Measurements from ENCODE around the gene BICD2.

BICD2 gene

GRCh38 chr9:92746567-92747458 lies 17.8 kb downstream of the BICD2 start:
- no peak for FAIRE-seq

GRCh38 chr9:92745881-92746280 lies 18.8 kb downstream of the BICD2 start:
- no peak for FAIRE-seq

GRCh38 chr9:92745331-92745730 lies 19.3 kb downstream of the BICD2 start:
- no peak for FAIRE-seq

- no peak for FAIRE-seq
These were observed 23.7 kb downstream of the BICD2 start for GRCh38 chr9:92740969-92741368.

- FAIRE-seq, result no peak
These were observed 24.1 kb downstream of the BICD2 start for GRCh38 chr9:92740446-92740961.

GRCh38 chr9:92740009-92740408 lies 24.6 kb downstream of the BICD2 start:
- FAIRE-seq, result no peak

- FAIRE-seq, result no peak
These were observed 25.2 kb downstream of the BICD2 start for GRCh38 chr9:92739346-92739970.

- no peak for FAIRE-seq
These were observed 26.0 kb downstream of the BICD2 start for GRCh38 chr9:92738661-92739081.

- no peak for FAIRE-seq
These were observed 26.9 kb downstream of the BICD2 start for GRCh38 chr9:92737611-92738299.

- FAIRE-seq, result no peak
These were observed 27.4 kb downstream of the BICD2 start for GRCh38 chr9:92737216-92737606.

GRCh38 chr9:92736563-92737215 lies 27.9 kb downstream of the BICD2 start:
- no peak for FAIRE-seq

GRCh38 chr9:92735636-92736562 lies 28.7 kb downstream of the BICD2 start:
- no peak for FAIRE-seq

GRCh38 chr9:92734931-92735635 lies 29.6 kb downstream of the BICD2 start:
- FAIRE-seq, result no peak

- FAIRE-seq, result no peak
These were observed 33.7 kb downstream of the BICD2 start for GRCh38 chr9:92730897-92731296.

GRCh38 chr9:92729735-92730155 lies 34.9 kb downstream of the BICD2 start:
- no peak for FAIRE-seq

GRCh38 chr9:92728831-92729734 lies 35.5 kb downstream of the BICD2 start:
- FAIRE-seq, result no peak

GRCh38 chr9:92727716-92728700 lies 36.6 kb downstream of the BICD2 start:
- FAIRE-seq, result no peak

GRCh38 chr9:92726971-92727715 lies 37.5 kb downstream of the BICD2 start:
- FAIRE-seq, result no peak
